ENCODE results near the gene CEL. TPM values are rescaled to one million over a fixed set of nuclear protein-coding genes. Genes with fewer than 3 reads are reported as not detected.
A peak's percentile ranks its signal among the peaks of the same experiment; 100 is the strongest.

CEL gene
- total RNA-seq, 2 experiments from 2014 or later, result 0.16 to 0.39 TPM

DNA sequence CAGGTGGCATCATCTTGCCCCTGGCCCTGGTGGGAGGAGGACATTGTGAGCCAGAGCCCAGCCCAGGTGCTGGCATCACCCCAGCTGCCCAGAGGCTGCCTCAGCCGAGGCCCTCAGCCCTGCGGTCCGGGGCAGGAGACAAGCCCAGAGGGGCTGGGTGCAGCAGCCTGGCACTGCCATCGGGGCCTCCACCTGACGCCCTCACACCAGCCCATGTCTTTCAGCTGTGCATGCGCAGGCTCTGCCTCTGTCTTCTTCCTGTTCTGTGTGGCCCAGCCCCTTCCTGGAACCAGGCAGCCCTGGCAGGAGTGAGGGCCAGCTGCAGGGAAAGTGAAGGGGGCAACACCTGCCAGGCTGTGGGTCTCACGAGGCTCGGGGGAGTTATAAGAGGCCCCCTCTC is 4.8 kb upstream of the CEL start:
- Mint-ChIP-seq H3K27ac (peak overlapping the region; percentile 85), H3K4me1 (ENCODE audit: low read depth) (peaks cover 44% of the 10 kb centered on the region), H3K4me3 (no peak overlapping the region), H3K9me3 (no peaks in the 10 kb centered on the region), H3K27me3 (no peaks in the 10 kb centered on the region), H3K36me3 (ENCODE audit: low read depth) (peaks cover 39% of the 10 kb centered on the region)
- Histone ChIP-seq H3K36me3 (ENCODE audit: insufficient read depth, low read length) (peaks cover 45% of the 10 kb centered on the region), H3K4me1 (ENCODE audit: insufficient read depth, low read length) (peaks cover 46% of the 10 kb centered on the region), H3K9me3 (ENCODE audit: control insufficient read depth in 1 of 2, insufficient read depth in 1 of 2, low read length in 2 of 2) (no peaks in the 10 kb centered on the region), H3K27ac (ENCODE audit: low read depth in 1 of 2, low read length in 2 of 2) (peak overlapping the region in 1 of 2 donors; percentile 24), H3K27me3 (ENCODE audit: control insufficient read depth in 1 of 2, insufficient read depth in 2 of 2, low read length in 2 of 2) (no peaks in the 10 kb centered on the region), H3K4me3 (ENCODE audit: low read length) (no peak overlapping the region)
- intact Hi-C loops (cut with DNase I, micrococcal nuclease), result no loop called here
- ATAC-seq (ENCODE audit: poor library complexity) (peak; percentile 78), DNase-seq (peak in 10 of 14 experiments; percentile 7 to 53 (median 30))
- TF ChIP-seq, protein P1, sequence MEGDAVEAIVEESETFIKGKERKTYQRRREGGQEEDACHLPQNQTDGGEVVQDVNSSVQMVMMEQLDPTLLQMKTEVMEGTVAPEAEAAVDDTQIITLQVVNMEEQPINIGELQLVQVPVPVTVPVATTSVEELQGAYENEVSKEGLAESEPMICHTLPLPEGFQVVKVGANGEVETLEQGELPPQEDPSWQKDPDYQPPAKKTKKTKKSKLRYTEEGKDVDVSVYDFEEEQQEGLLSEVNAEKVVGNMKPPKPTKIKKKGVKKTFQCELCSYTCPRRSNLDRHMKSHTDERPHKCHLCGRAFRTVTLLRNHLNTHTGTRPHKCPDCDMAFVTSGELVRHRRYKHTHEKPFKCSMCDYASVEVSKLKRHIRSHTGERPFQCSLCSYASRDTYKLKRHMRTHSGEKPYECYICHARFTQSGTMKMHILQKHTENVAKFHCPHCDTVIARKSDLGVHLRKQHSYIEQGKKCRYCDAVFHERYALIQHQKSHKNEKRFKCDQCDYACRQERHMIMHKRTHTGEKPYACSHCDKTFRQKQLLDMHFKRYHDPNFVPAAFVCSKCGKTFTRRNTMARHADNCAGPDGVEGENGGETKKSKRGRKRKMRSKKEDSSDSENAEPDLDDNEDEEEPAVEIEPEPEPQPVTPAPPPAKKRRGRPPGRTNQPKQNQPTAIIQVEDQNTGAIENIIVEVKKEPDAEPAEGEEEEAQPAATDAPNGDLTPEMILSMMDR (IDR thresholded peaks at IDR 0.05), result no peak
- ChIA-PET CTCF (no interaction called here), POLR2A (interaction anchor here (1.2 to 2.3 kb wide), 3 partner anchors 26 to 87 kb away, joined by 4 to 10 read pairs (median 5); partner anchors contain the start of gene GTF3C5)

DNA sequence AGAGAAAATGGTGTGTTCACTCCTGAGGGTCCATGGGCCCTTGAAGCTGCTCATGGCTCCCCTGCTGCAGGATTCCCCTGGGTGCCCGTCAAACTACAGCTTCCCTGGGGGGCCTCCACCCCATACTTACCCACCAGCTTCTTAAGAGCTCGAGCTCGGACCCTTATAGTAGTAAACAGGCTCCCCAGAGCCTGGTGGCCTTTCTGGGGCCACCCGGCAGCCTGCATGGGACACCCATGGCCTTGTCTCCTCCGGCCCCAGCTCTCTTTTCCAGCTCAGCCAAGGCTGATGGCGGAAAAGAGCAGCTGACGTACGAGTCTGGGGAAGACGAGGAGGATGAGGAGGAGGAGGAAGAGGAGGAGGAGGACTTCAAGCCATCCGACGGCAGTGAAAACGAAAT is 4.2 kb upstream of the CEL start:
- Histone ChIP-seq H3K36me3 (ENCODE audit: insufficient read depth, low read length) (peaks cover 40% of the 10 kb centered on the region), H3K27ac (ENCODE audit: low read depth in 1 of 2, low read length in 2 of 2) (no peak overlapping the region), H3K4me1 (ENCODE audit: insufficient read depth, low read length) (peaks cover 46% of the 10 kb centered on the region), H3K4me3 (ENCODE audit: low read length) (no peak overlapping the region), H3K27me3 (ENCODE audit: control insufficient read depth in 1 of 2, insufficient read depth in 2 of 2, low read length in 2 of 2) (no peaks in the 10 kb centered on the region), H3K9me3 (ENCODE audit: control insufficient read depth in 1 of 2, insufficient read depth in 1 of 2, low read length in 2 of 2) (no peaks in the 10 kb centered on the region)
- no peak for DNase-seq
- peaks cover 44% of the 10 kb centered on the region for H3K4me1 Mint-ChIP-seq (ENCODE audit: low read depth)
- CTCF ChIA-PET, result no interaction called here
- no peak for ATAC-seq (ENCODE audit: poor library complexity)
- POLR2A ChIA-PET, result interaction anchor here (1.2 to 2.3 kb wide), 3 partner anchors 27 to 87 kb away, joined by 4 to 10 read pairs (median 5); partner anchors contain the start of gene GTF3C5
- TF ChIP-seq, protein P1 (IDR thresholded peaks at IDR 0.05), result no peak
- H3K4me3 Mint-ChIP-seq, result no peak overlapping the region
- intact Hi-C loops (cut with DNase I, micrococcal nuclease), result no loop called here
- peak overlapping the region; percentile 77 for H3K27ac Mint-ChIP-seq
- no peaks in the 10 kb centered on the region for H3K9me3 Mint-ChIP-seq
- H3K36me3 Mint-ChIP-seq (ENCODE audit: low read depth), result peaks cover 35% of the 10 kb centered on the region
- no peaks in the 10 kb centered on the region for H3K27me3 Mint-ChIP-seq

DNA sequence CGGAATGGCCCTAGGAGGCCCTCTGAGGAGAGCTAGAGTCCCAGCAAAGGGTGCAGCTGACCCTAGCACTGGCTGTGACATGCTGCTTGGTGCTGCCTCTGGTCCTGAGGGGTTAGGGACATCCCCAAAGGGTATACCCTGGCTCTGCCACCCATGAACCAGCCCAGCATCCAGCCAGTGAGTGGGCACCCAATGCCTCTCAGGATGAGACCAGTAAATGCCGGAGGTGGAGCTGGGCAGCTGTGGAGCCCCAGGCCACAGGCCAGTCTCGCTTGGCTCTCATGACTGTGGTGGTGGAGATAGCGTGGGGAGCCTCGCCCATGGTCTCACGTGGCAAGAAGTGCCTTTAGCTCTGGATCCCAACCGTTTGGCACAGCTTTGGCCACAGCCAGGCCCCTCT is 3.7 kb upstream of the CEL start:
- POLR2A ChIA-PET, result interaction anchor here (2.3 kb wide), 1 partner anchor 28 kb away, joined by 10 read pairs; the partner anchor contains the start of gene GTF3C5
- intact Hi-C loops (cut with DNase I, micrococcal nuclease), result no loop called here
- no peak for DNase-seq
- H3K27me3 Mint-ChIP-seq, result no peaks in the 10 kb centered on the region
- no peaks in the 10 kb centered on the region for H3K9me3 Mint-ChIP-seq
- no peak overlapping the region for H3K4me3 Mint-ChIP-seq
- peak overlapping the region; percentile 77 for H3K27ac Mint-ChIP-seq
- Histone ChIP-seq H3K9me3 (ENCODE audit: control insufficient read depth in 1 of 2, insufficient read depth in 1 of 2, low read length in 2 of 2) (no peaks in the 10 kb centered on the region), H3K4me3 (ENCODE audit: low read length) (no peak overlapping the region), H3K27ac (ENCODE audit: low read depth in 1 of 2, low read length in 2 of 2) (no peak overlapping the region), H3K4me1 (ENCODE audit: insufficient read depth, low read length) (peaks cover 46% of the 10 kb centered on the region), H3K27me3 (ENCODE audit: control insufficient read depth in 1 of 2, insufficient read depth in 2 of 2, low read length in 2 of 2) (no peaks in the 10 kb centered on the region), H3K36me3 (ENCODE audit: insufficient read depth, low read length) (peaks cover 39% of the 10 kb centered on the region)
- ATAC-seq (ENCODE audit: poor library complexity), result no peak
- H3K36me3 Mint-ChIP-seq (ENCODE audit: low read depth), result peaks cover 31% of the 10 kb centered on the region
- H3K4me1 Mint-ChIP-seq (ENCODE audit: low read depth), result peaks cover 44% of the 10 kb centered on the region
- TF ChIP-seq, protein P1 (IDR thresholded peaks at IDR 0.05), result no peak
- CTCF ChIA-PET, result no interaction called here

Measured in CD4-positive, alpha-beta T cell (primary cell).